Mammary epithelial cell (primary cell): Measurements from ENCODE around the gene RAD51B.

ENCODE experiments used
- CTCF ChIP-seq, 2 donors: IDR thresholded peaks in 1 of 2; conservative IDR thresholded peaks in 1 of 2; 2 replicates each; pipeline ENCODE4 v1.5.1; 2011 to 2012; ENCODE audit warnings: inconsistent platforms in 2 of 2, low read length in 2 of 2, mild to moderate bottlenecking in 2 of 2, control low read depth in 1 of 2, low read depth in 1 of 2; ENCODE audit not compliant: insufficient read depth in 1 of 2; ENCODE audit errors: extremely low read depth in 1 of 2
- EZH2 ChIP-seq: IDR thresholded peaks from 2 replicates; pipeline ENCODE4 v1.6.1; 2012; ENCODE audit warnings: low read length, inconsistent platforms, borderline replicate concordance

GRCh38 chr14:68253878-68254528 is 434.4 kb downstream of the RAD51B start:
- TF ChIP-seq CTCF (conservative IDR thresholded peaks at IDR 0.05 in 1 of 2, IDR thresholded peaks at IDR 0.05 in 1 of 2; ENCODE audit: extremely low read depth in 1 of 2, insufficient read depth in 1 of 2, low read depth in 1 of 2, low read length in 2 of 2) (no peak), EZH2 (no peak)
